OCI-LY3 (cell line): ENCODE data around the gene SPTBN2.

Experiments
- H2AFZ ChIP-seq: fragments of 200-600, 300-600 bp; shearing (Covaris generic); 2 replicates; pipeline ENCODE4 v1.6.0; 2014; ENCODE audit warnings: antibody characterized with exemption, low read depth, low read length
- H3K27ac ChIP-seq: fragments of 200-600, 300-600 bp; sonication (generic); 2 replicates; pipeline ENCODE4 v1.5.1; 2014; ENCODE audit warnings: mild to moderate bottlenecking, low read length, moderate library complexity, mixed read lengths
- H3K27me3 ChIP-seq: fragments of 200-600, 300-600 bp; sonication (generic); 2 replicates; pipeline ENCODE4 v1.6.1; 2014; ENCODE audit warnings: low read depth, low read length, mixed read lengths
- H3K36me3 ChIP-seq: fragments of 200-600, 300-600 bp; sonication (generic); replicated peaks from 2 replicates; pipeline ENCODE3; 2014; ENCODE audit warnings: low read depth, low read length, mixed read lengths
- H3K4me1 ChIP-seq: fragments of 300-600, 200-600 bp; sonication (generic); 2 replicates; pipeline ENCODE4 v1.6.1; 2014; ENCODE audit warnings: low read length, mixed read lengths
- H3K4me2 ChIP-seq: fragments of 200-600, 300-600 bp; sonication (generic); 2 replicates; pipeline ENCODE4 v1.6.1; 2014; ENCODE audit warnings: low read length, mixed read lengths
- H3K4me3 ChIP-seq: fragments of 300-600, 200-600 bp; sonication (generic); 2 replicates; pipeline ENCODE4 v1.5.1; 2014; ENCODE audit warnings: antibody characterized with exemption, mild to moderate bottlenecking, low read length, moderate library complexity
- H3K79me2 ChIP-seq: fragments of 300-600, 200-600 bp; shearing (Covaris generic); 2 replicates; pipeline ENCODE4 v1.6.1; 2014; ENCODE audit warnings: mild to moderate bottlenecking, low read length, mixed read lengths
- H3K9ac ChIP-seq: fragments of 300-600, 200-600 bp; shearing (Covaris generic); 2 replicates; pipeline ENCODE4 v1.6.0; 2014; ENCODE audit warnings: mild to moderate bottlenecking, low read length, moderate library complexity
- H3K9me3 ChIP-seq: fragments of 200-600, 300-600 bp; shearing (Covaris generic); 2 replicates; pipeline ENCODE4 v1.6.1; 2014; ENCODE audit warnings: low read length, mixed read lengths; ENCODE audit not compliant: insufficient read depth
- H4K20me1 ChIP-seq: fragments of 200-600, 300-600 bp; sonication (generic); 2 replicates; pipeline ENCODE4 v1.6.1; 2016; ENCODE audit warnings: low read length, mixed read lengths; ENCODE audit not compliant: insufficient read depth
- EZH2phosphoT487 ChIP-seq: fragments of 200-600 bp; shearing (Covaris generic); IDR thresholded peaks from 2 replicates; pipeline ENCODE4 v1.6.1; 2018; ENCODE audit warnings: antibody characterized with exemption, mixed run types, low read depth
- TF ChIP-seq, protein P1 (sequence below): fragments of 200-600, 300-600 bp; sonication (generic); IDR thresholded peaks from 2 replicates; pipeline ENCODE4 v1.5.1; 2014; ENCODE audit warnings: antibody characterized with exemption, low read length, low read depth

SPTBN2 gene

DNA sequence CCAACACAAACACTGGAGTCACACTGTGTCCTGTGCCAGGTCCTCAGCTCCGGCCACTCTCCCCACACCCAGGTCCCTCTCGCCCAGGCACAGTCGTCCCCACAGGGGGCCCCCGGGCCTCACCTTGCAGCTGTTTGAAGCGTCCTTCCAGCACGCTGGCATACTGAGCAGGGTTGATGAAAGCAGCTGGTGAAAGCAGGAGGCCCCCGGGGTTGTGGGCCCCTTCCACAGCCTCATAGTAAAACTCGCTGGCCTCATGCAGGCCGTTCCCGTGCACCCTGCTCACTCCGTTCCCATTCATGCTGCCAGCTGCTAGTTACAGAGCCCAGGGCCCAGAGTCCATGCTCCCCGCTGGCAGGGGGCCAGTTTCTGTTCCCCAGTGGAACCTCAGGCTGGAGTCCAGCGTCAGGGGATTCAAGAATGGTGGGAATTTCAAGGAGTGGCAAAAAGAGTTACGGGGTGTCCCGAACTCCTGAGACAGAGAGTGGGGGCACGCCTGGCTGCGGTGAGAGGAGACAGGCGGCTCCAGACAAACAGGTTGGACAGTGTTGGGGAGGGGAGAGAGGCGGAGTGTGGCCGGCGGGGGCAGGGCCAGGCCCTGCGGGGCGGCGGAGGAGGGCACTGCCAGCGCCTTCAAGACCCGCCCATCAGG is 10.6 kb downstream of the SPTBN2 start:
- Histone ChIP-seq H3K9ac (no peak overlapping the region), H3K4me2 (no peak overlapping the region), H3K4me1 (no peaks in the 10 kb centered on the region), H2AFZ (no peak overlapping the region), H3K9me3 (no peaks in the 10 kb centered on the region), H3K79me2 (no peaks in the 10 kb centered on the region), H3K27ac (no peak overlapping the region), H3K36me3 (peaks cover 23% of the 10 kb centered on the region), H4K20me1 (no peaks in the 10 kb centered on the region), H3K27me3 (no peaks in the 10 kb centered on the region), H3K4me3 (no peak overlapping the region)
- TF ChIP-seq, protein P1, sequence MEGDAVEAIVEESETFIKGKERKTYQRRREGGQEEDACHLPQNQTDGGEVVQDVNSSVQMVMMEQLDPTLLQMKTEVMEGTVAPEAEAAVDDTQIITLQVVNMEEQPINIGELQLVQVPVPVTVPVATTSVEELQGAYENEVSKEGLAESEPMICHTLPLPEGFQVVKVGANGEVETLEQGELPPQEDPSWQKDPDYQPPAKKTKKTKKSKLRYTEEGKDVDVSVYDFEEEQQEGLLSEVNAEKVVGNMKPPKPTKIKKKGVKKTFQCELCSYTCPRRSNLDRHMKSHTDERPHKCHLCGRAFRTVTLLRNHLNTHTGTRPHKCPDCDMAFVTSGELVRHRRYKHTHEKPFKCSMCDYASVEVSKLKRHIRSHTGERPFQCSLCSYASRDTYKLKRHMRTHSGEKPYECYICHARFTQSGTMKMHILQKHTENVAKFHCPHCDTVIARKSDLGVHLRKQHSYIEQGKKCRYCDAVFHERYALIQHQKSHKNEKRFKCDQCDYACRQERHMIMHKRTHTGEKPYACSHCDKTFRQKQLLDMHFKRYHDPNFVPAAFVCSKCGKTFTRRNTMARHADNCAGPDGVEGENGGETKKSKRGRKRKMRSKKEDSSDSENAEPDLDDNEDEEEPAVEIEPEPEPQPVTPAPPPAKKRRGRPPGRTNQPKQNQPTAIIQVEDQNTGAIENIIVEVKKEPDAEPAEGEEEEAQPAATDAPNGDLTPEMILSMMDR: no peak
- no peak for TF ChIP-seq EZH2phosphoT487

- Histone ChIP-seq H3K27me3 (no peaks in the 10 kb centered on the region), H3K79me2 (no peaks in the 10 kb centered on the region), H3K4me1 (no peaks in the 10 kb centered on the region), H3K27ac (no peak overlapping the region), H3K9me3 (no peaks in the 10 kb centered on the region), H2AFZ (no peak overlapping the region), H3K4me3 (no peak overlapping the region), H4K20me1 (no peaks in the 10 kb centered on the region), H3K9ac (no peak overlapping the region), H3K4me2 (no peak overlapping the region), H3K36me3 (peaks cover 27% of the 10 kb centered on the region)
- TF ChIP-seq, protein P1: no peak
- TF ChIP-seq EZH2phosphoT487: no peak
Measured at GRCh38 chr11:66717925-66718319, 11.1 kb downstream of the SPTBN2 start.

DNA sequence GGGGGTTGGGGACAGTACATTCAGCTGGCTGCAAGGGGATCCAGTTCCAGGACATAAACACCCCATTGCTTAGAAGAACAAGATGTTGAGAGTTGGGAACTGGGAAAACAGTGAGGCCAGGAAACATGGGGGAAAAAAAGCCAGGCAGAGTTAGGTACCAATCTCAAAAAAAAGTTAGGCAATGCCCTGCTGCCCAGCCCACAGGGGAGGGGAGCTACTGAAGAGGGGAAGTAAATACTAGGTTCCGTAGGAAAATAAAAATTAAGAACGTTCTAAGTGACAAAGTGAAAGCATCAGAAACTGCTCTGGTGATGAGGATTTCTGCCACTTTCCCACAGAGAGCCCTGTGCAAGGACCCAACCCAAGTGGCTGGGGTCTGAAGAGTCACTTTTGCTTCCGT is 12.0 kb downstream of the SPTBN2 start:
- Histone ChIP-seq H3K27ac (no peak overlapping the region), H3K4me3 (no peak overlapping the region), H3K27me3 (no peaks in the 10 kb centered on the region), H3K4me2 (no peak overlapping the region), H3K9ac (no peak overlapping the region), H3K4me1 (no peaks in the 10 kb centered on the region), H3K79me2 (no peaks in the 10 kb centered on the region), H3K36me3 (peaks cover 30% of the 10 kb centered on the region), H2AFZ (no peak overlapping the region), H3K9me3 (no peaks in the 10 kb centered on the region), H4K20me1 (no peaks in the 10 kb centered on the region)
- TF ChIP-seq, protein P1: no peak
- TF ChIP-seq EZH2phosphoT487: no peak

GRCh38 chr11:66715346-66716085 is 13.5 kb downstream of the SPTBN2 start:
- no peak overlapping the region for H3K4me3 ChIP-seq
- H3K79me2 ChIP-seq: no peaks in the 10 kb centered on the region
- no peak overlapping the region for H3K4me2 ChIP-seq
- H2AFZ ChIP-seq: no peak overlapping the region
- no peak overlapping the region for H3K27ac ChIP-seq
- H4K20me1 ChIP-seq: no peaks in the 10 kb centered on the region
- no peaks in the 10 kb centered on the region for H3K4me1 ChIP-seq
- no peaks in the 10 kb centered on the region for H3K9me3 ChIP-seq
- TF ChIP-seq EZH2phosphoT487: no peak
- TF ChIP-seq, protein P1: no peak
- H3K36me3 ChIP-seq: peaks cover 36% of the 10 kb centered on the region
- no peak overlapping the region for H3K9ac ChIP-seq
- no peaks in the 10 kb centered on the region for H3K27me3 ChIP-seq
